AG09319 (cell line): Measurements from ENCODE around the gene GRIN2A.
A peak's percentile ranks its signal among the peaks of the same experiment; 100 is the strongest.

ENCODE experiments used
- DNase-seq: peaks from one replicate; pipeline ENCODE4 v3.0.0-alpha.2; 2010; ENCODE audit warnings: low read depth; ENCODE audit errors: extremely low read depth
- CTCF ChIP-seq: IDR thresholded peaks from 2 replicates; pipeline ENCODE4 v1.5.1; 2011; ENCODE audit warnings: low read depth, mild to moderate bottlenecking, inconsistent platforms, low read length, moderate library complexity

GRIN2A gene

GRCh38 chr16:10026593-10026992 lies 155.6 kb downstream of the GRIN2A start:
- no peak for TF ChIP-seq CTCF
- no peak for DNase-seq

GRCh38 chr16:10022098-10022497 lies 160.1 kb downstream of the GRIN2A start:
- no peak for TF ChIP-seq CTCF

GRCh38 chr16:10020866-10021265 lies 161.4 kb downstream of the GRIN2A start:
- no peak for DNase-seq
- no peak for TF ChIP-seq CTCF

More at GRCh38 chr16:10022098-10022497, 160.1 kb downstream of the GRIN2A start:
- no peak for DNase-seq

GRCh38 chr16:10016752-10017151 lies 165.5 kb downstream of the GRIN2A start:
- no peak for DNase-seq

GRCh38 chr16:10015397-10015796 lies 166.8 kb downstream of the GRIN2A start:
- DNase-seq: no peak
- no peak for TF ChIP-seq CTCF

More at GRCh38 chr16:10016752-10017151, 165.5 kb downstream of the GRIN2A start:
- no peak for TF ChIP-seq CTCF

GRCh38 chr16:10013774-10014173 lies 168.5 kb downstream of the GRIN2A start:
- TF ChIP-seq CTCF: no peak
- DNase-seq: no peak

- DNase-seq: no peak
- TF ChIP-seq CTCF: peak; percentile 1
Measured at GRCh38 chr16:10013364-10013763, 168.9 kb downstream of the GRIN2A start.

- no peak for TF ChIP-seq CTCF
- DNase-seq: no peak
Measured at GRCh38 chr16:10009684-10010083, 172.5 kb downstream of the GRIN2A start.
